Parathyroid adenoma (tissue), 2 donors: ENCODE results near the gene CFAP20DC.

Experiments used
- H2AFZ ChIP-seq: fragments of 300-600 bp; sonication (generic); one replicate; pipeline ENCODE4 v1.7.0; 2017; ENCODE audit warnings: antibody characterized with exemption, mild to moderate bottlenecking
- H3K27ac ChIP-seq: fragments of 300-600 bp; sonication (generic); one replicate; pipeline ENCODE4 v1.7.0; 2017
- H3K27me3 ChIP-seq: fragments of 300-600 bp; sonication (generic); one replicate; pipeline ENCODE4 v1.7.0; 2017; ENCODE audit warnings: low read length; ENCODE audit not compliant: control insufficient read depth, insufficient read depth
- H3K36me3 ChIP-seq: fragments of 300-600 bp; sonication (generic); one replicate; pipeline ENCODE4 v1.7.0; 2017; ENCODE audit warnings: low read length; ENCODE audit not compliant: control insufficient read depth, insufficient read depth
- H3K4me1 ChIP-seq: fragments of 300-600 bp; sonication (generic); one replicate; pipeline ENCODE4 v1.7.0; 2017; ENCODE audit warnings: control low read depth
- H3K4me2 ChIP-seq: fragments of 300-600 bp; sonication (generic); one replicate; pipeline ENCODE4 v1.7.0; 2017; ENCODE audit warnings: low read length
- H3K4me3 ChIP-seq: fragments of 300-600 bp; sonication (generic); one replicate; pipeline ENCODE4 v1.7.0; 2017; ENCODE audit warnings: low read depth, low read length
- H3K79me2 ChIP-seq: fragments of 300-600 bp; sonication (generic); one replicate; pipeline ENCODE4 v1.7.0; 2017; ENCODE audit warnings: control low read depth
- H3K9ac ChIP-seq: fragments of 300-600 bp; sonication (generic); one replicate; pipeline ENCODE4 v1.7.0; 2017; ENCODE audit warnings: mild to moderate bottlenecking
- H3K9me3 ChIP-seq: fragments of 300-600 bp; sonication (generic); one replicate; pipeline ENCODE4 v1.7.0; 2017; ENCODE audit warnings: low read length; ENCODE audit not compliant: control insufficient read depth
- TF ChIP-seq, protein P1 (sequence below): fragments of 300-600 bp; sonication (generic); IDR thresholded peaks from one replicate; pipeline ENCODE4 v1.7.0; 2017; ENCODE audit warnings: antibody characterized with exemption, mild to moderate bottlenecking
- donor health status: primary hyperparathyroidism.

The CFAP20DC gene

DNA sequence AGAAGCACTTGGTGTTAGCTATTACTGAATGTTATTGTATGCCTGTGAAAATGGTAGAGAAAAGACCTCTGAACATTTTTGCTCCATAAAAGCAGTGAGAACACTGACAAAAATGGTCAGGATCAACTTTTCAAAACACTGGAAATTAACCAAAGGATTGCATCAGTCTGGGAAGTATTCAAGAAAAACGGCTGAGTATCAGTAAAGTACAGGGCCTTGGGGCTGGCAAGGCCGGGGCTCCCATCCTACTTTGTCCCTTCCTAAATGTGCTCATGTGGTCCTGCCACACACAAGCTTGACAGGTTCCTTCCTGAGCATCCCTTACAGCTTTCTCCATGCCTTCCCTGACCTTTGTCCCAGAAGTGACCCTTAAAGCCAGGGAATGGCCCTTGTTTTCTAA, 84.0 kb downstream of the CFAP20DC start:
- no peaks in the 10 kb centered on the region for H3K9me3 ChIP-seq
- H3K27ac ChIP-seq = no peak overlapping the region
- H3K4me3 ChIP-seq = no peak overlapping the region
- no peaks in the 10 kb centered on the region for H3K4me1 ChIP-seq
- H3K79me2 ChIP-seq = no peaks in the 10 kb centered on the region
- TF ChIP-seq, protein P1, sequence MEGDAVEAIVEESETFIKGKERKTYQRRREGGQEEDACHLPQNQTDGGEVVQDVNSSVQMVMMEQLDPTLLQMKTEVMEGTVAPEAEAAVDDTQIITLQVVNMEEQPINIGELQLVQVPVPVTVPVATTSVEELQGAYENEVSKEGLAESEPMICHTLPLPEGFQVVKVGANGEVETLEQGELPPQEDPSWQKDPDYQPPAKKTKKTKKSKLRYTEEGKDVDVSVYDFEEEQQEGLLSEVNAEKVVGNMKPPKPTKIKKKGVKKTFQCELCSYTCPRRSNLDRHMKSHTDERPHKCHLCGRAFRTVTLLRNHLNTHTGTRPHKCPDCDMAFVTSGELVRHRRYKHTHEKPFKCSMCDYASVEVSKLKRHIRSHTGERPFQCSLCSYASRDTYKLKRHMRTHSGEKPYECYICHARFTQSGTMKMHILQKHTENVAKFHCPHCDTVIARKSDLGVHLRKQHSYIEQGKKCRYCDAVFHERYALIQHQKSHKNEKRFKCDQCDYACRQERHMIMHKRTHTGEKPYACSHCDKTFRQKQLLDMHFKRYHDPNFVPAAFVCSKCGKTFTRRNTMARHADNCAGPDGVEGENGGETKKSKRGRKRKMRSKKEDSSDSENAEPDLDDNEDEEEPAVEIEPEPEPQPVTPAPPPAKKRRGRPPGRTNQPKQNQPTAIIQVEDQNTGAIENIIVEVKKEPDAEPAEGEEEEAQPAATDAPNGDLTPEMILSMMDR = no peak
- H3K27me3 ChIP-seq = no peaks in the 10 kb centered on the region
- H3K4me2 ChIP-seq = no peak overlapping the region
- H2AFZ ChIP-seq = no peak overlapping the region
- no peak overlapping the region for H3K9ac ChIP-seq
- no peaks in the 10 kb centered on the region for H3K36me3 ChIP-seq

DNA sequence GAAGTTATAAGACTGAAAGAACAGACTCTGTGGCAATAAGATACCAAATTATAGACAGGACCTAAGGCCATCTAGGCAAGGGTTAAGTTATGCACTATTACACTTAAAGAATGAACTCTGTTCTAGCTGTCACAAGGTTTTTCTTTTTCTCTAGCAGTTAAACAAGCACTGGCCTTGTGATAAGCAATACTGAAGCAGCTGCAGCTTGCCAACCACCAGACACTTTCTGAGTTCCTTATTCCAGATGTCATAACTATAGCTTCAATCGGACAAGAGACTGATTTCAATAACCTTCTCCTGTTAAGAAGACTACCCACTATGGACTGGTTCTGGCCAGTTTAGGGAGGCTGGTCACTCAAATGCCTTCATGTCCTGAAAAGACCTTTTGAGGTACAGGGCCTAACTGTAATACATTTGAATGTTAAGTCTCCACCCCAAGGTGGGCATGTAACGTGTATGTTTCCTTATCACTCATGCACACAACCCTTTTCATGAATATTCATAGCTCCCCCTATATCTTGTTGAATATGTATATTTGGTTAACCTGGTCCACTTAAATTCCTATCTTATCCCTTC, 85.8 kb downstream of the CFAP20DC start:
- Histone ChIP-seq H2AFZ (no peak overlapping the region), H3K9me3 (no peaks in the 10 kb centered on the region), H3K4me3 (no peak overlapping the region), H3K4me1 (no peaks in the 10 kb centered on the region), H3K4me2 (no peak overlapping the region), H3K27ac (no peak overlapping the region), H3K9ac (no peak overlapping the region), H3K27me3 (no peaks in the 10 kb centered on the region), H3K79me2 (no peaks in the 10 kb centered on the region), H3K36me3 (no peaks in the 10 kb centered on the region)
- TF ChIP-seq, protein P1 = no peak

DNA sequence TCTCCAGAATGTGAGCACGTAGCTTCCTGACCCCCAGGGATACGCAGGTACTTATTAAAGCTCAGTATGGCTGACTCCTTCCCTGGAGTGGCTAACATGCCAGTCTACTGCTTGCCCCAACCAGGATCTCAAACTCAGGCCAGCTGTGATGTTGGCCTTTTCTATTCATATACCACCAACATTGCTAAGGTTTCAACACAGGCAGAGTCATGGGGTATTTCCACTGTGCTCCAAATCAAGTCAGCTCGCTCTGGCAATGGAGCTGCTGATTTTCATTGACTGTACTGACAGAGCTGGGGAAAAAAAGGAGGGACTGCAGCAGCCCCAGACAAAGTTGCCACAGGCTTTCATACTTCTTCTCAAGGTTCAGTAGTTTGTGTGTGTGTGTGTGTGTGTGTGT, 87.0 kb downstream of the CFAP20DC start:
- no peak overlapping the region for H2AFZ ChIP-seq
- no peaks in the 10 kb centered on the region for H3K36me3 ChIP-seq
- H3K27me3 ChIP-seq = no peaks in the 10 kb centered on the region
- no peaks in the 10 kb centered on the region for H3K4me1 ChIP-seq
- no peaks in the 10 kb centered on the region for H3K79me2 ChIP-seq
- no peak overlapping the region for H3K4me2 ChIP-seq
- H3K9ac ChIP-seq = no peak overlapping the region
- H3K27ac ChIP-seq = no peak overlapping the region
- H3K4me3 ChIP-seq = no peak overlapping the region
- no peaks in the 10 kb centered on the region for H3K9me3 ChIP-seq
- TF ChIP-seq, protein P1 = no peak

DNA sequence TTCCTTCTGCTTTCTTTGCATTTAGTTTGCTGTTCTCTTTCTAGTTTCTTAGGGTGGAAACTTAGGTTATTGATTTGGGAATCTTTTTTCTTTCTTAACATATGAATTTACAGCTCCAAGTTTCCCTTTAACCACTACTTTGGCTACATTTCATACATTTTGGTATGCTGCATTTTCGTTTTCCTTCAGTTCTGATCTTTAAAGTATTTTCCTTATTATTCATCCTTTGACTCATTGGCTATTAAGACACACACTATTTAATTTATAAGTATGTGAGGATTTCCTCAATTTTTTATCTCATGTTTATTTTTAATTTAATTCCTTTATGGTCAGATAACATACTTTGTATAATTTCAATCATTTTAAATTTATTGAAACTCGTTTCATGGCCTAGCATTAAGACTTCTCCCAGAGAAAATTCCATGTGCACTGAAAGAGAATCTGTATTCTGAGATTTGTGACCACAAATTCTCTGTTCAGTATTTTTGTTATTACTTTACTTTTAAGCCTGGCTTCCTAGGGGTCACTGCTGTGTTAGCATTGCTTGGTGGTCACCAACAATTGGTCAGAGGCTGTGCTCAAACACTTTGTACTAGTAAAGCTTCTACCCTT, 87.7 kb downstream of the CFAP20DC start:
- Histone ChIP-seq H3K79me2 (no peaks in the 10 kb centered on the region), H2AFZ (no peak overlapping the region), H3K9ac (no peak overlapping the region), H3K4me1 (no peaks in the 10 kb centered on the region), H3K9me3 (no peaks in the 10 kb centered on the region), H3K27ac (no peak overlapping the region), H3K4me2 (no peak overlapping the region), H3K4me3 (no peak overlapping the region), H3K27me3 (no peaks in the 10 kb centered on the region), H3K36me3 (no peaks in the 10 kb centered on the region)
- TF ChIP-seq, protein P1 = no peak

DNA sequence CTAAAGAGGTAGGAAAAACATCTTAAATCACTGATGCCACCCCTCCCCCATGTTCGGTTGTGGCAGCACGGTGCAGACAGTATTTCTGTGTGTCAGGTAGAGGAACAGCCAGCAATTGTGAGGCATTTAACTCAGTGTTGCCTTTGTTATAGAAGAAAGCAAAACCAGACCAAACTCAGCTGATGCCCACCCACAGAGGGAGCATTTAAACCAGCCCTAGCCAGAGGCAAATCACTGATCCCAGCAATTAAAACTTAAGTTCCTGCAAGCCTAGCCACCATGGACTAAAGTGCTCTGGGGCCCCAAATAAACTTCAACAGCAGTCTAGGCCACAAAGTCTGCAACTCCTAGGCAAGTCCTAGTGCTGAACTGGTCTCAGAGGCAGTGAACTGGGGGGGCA, 94.5 kb downstream of the CFAP20DC start:
- no peaks in the 10 kb centered on the region for H3K36me3 ChIP-seq
- TF ChIP-seq, protein P1 = no peak

More for the DNA sequence above, 94.5 kb downstream of the CFAP20DC start:
- H3K4me2 ChIP-seq = no peak overlapping the region
- H3K79me2 ChIP-seq = no peaks in the 10 kb centered on the region
- no peak overlapping the region for H3K4me3 ChIP-seq
- no peak overlapping the region for H3K27ac ChIP-seq
- H3K27me3 ChIP-seq = no peaks in the 10 kb centered on the region
- H3K9me3 ChIP-seq = no peaks in the 10 kb centered on the region
- no peaks in the 10 kb centered on the region for H3K4me1 ChIP-seq
- H2AFZ ChIP-seq = no peak overlapping the region
- H3K9ac ChIP-seq = no peak overlapping the region
